ENCODE results near the gene ANTXR1.

The ANTXR1 gene

GRCh38 chr2:69269330-69269729 lies 256.4 kb downstream of the ANTXR1 start:
- Mint-ChIP-seq H3K9me3 (peaks cover 6% of the 10 kb centered on the region), H3K36me3 (ENCODE audit: low read depth) (no peaks in the 10 kb centered on the region), H3K27me3 (ENCODE audit: low read depth) (no peaks in the 10 kb centered on the region), H3K4me3 (no peak overlapping the region), H3K27ac (no peak overlapping the region), H3K4me1 (peaks cover 11% of the 10 kb centered on the region)
- TF ChIP-seq, protein P1, sequence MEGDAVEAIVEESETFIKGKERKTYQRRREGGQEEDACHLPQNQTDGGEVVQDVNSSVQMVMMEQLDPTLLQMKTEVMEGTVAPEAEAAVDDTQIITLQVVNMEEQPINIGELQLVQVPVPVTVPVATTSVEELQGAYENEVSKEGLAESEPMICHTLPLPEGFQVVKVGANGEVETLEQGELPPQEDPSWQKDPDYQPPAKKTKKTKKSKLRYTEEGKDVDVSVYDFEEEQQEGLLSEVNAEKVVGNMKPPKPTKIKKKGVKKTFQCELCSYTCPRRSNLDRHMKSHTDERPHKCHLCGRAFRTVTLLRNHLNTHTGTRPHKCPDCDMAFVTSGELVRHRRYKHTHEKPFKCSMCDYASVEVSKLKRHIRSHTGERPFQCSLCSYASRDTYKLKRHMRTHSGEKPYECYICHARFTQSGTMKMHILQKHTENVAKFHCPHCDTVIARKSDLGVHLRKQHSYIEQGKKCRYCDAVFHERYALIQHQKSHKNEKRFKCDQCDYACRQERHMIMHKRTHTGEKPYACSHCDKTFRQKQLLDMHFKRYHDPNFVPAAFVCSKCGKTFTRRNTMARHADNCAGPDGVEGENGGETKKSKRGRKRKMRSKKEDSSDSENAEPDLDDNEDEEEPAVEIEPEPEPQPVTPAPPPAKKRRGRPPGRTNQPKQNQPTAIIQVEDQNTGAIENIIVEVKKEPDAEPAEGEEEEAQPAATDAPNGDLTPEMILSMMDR (IDR thresholded peaks at IDR 0.05; ENCODE audit: unreplicated experiment in 3 of 3): no peak

DNA sequence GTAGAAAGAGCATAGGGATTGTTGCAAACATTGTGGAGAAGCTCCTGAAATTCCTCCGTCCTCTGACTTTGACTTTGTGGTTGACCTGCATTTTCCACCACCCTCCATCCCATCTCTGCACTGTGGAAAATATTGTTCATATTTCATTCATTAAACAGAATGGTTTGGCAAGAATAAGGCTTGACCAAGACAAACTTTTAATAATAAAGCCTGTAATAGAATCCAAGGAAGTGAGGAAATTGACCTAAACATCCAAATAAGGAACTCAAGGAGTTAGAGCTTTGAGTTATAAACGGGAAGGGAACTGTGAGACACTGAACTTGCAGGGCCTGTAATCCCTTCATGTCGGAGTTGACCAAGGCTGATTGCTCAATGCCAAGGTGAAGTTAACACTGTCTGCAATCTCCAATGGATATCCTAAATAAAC lies 258.9 kb downstream of the ANTXR1 start:
- Mint-ChIP-seq H3K27ac (peak overlapping the region in 2 of 3 experiments; percentile 19 to 32), H3K36me3 (ENCODE audit: low read depth) (no peaks in the 10 kb centered on the region)

DNA sequence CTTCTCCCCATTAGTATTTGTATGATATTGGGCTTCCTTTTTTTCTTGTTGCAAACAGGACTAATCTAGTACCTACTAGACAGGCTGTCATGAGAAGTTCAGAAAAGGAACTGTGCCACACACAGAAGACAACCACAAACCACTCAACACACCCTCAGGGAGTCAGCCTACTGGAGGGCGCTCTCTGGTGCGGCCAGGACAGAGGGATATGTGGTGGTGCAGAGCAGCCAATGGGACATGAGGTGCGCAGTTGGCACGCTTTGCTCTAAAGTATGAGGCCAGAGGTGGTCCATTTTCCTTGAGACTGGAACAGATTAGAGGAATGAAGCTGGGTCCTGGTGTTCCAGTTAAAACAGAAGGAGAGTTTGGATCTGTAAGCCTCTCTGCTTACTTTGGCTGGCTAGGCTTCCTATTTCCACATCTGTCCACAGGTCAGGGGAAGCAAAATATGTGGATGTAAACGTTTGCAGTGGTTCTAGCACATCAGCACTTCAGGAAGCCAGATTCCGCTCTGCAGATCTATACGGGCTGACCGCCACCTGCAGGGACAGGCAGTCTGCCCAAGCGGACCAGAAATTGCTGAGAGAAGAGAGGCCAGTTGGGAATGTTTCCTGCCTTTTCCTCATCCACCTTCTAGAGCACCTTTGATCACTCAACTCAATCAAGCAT lies 260.0 kb downstream of the ANTXR1 start:
- TF ChIP-seq, protein P1 (IDR thresholded peaks at IDR 0.05; ENCODE audit: unreplicated experiment in 3 of 3): peak in 1 of 3 experiments; percentile 30
- H3K9me3 Mint-ChIP-seq: no peaks in the 10 kb centered on the region
- H3K27me3 Mint-ChIP-seq (ENCODE audit: low read depth): no peaks in the 10 kb centered on the region
- H3K4me1 Mint-ChIP-seq: peaks cover 12% of the 10 kb centered on the region
- peak overlapping the region in 2 of 3 experiments; percentile 41 to 58 for H3K27ac Mint-ChIP-seq
- H3K36me3 Mint-ChIP-seq (ENCODE audit: low read depth): no peaks in the 10 kb centered on the region
- H3K4me3 Mint-ChIP-seq: no peak overlapping the region

More for the DNA sequence above, 258.9 kb downstream of the ANTXR1 start:
- TF ChIP-seq, protein P1 (IDR thresholded peaks at IDR 0.05; ENCODE audit: unreplicated experiment in 3 of 3): no peak
- peaks cover 11% of the 10 kb centered on the region for H3K4me1 Mint-ChIP-seq
- H3K4me3 Mint-ChIP-seq: no peak overlapping the region
- H3K27me3 Mint-ChIP-seq (ENCODE audit: low read depth): no peaks in the 10 kb centered on the region
- H3K9me3 Mint-ChIP-seq: no peaks in the 10 kb centered on the region

GRCh38 chr2:69275490-69275889 lies 262.5 kb downstream of the ANTXR1 start:
- TF ChIP-seq, protein P1 (IDR thresholded peaks at IDR 0.05; ENCODE audit: unreplicated experiment in 3 of 3): no peak
- no peaks in the 10 kb centered on the region for H3K27me3 Mint-ChIP-seq (ENCODE audit: low read depth)
- H3K4me1 Mint-ChIP-seq: peaks cover 20% of the 10 kb centered on the region
- H3K4me3 Mint-ChIP-seq: no peak overlapping the region
- H3K9me3 Mint-ChIP-seq: no peaks in the 10 kb centered on the region
- no peak overlapping the region for H3K27ac Mint-ChIP-seq
- no peaks in the 10 kb centered on the region for H3K36me3 Mint-ChIP-seq (ENCODE audit: low read depth)

- peak overlapping the region in 1 of 3 experiments; percentile 25 for H3K27ac Mint-ChIP-seq
- H3K36me3 Mint-ChIP-seq (ENCODE audit: low read depth): no peaks in the 10 kb centered on the region
- no peak overlapping the region for H3K4me3 Mint-ChIP-seq
- TF ChIP-seq, protein P1 (IDR thresholded peaks at IDR 0.05; ENCODE audit: unreplicated experiment in 3 of 3): no peak
- H3K4me1 Mint-ChIP-seq: peaks cover 9% of the 10 kb centered on the region
- no peaks in the 10 kb centered on the region for H3K9me3 Mint-ChIP-seq
- H3K27me3 Mint-ChIP-seq (ENCODE audit: low read depth): no peaks in the 10 kb centered on the region
Measured at GRCh38 chr2:69278366-69278765, 265.4 kb downstream of the ANTXR1 start.

DNA sequence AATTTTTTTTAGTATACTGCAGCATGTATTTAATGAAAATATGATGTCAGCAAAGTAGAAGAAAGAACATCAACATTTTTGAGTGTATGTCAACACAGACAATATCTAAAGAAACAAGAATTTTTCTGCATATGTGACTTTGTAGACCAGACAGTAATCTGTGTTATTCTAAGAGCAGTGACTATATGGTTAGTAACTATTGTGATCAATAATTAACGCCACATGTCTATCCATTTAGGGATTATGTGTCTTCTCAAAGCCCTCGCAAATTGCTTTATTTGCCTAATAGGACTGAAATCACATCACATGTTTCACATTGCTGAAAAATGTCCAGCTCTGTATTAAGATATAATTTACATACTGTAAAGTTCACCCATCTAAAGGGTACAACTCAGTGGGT lies 266.2 kb downstream of the ANTXR1 start:
- TF ChIP-seq, protein P1 (IDR thresholded peaks at IDR 0.05; ENCODE audit: unreplicated experiment in 3 of 3): no peak
- H3K4me1 Mint-ChIP-seq: peaks cover 9% of the 10 kb centered on the region
- no peak overlapping the region for H3K4me3 Mint-ChIP-seq
- H3K36me3 Mint-ChIP-seq (ENCODE audit: low read depth): no peaks in the 10 kb centered on the region
- H3K27me3 Mint-ChIP-seq (ENCODE audit: low read depth): no peaks in the 10 kb centered on the region
- H3K27ac Mint-ChIP-seq: no peak overlapping the region
- H3K9me3 Mint-ChIP-seq: no peaks in the 10 kb centered on the region
